ENCODE measurements around the gene CPNE8. TPM values are rescaled to one million over a fixed set of nuclear protein-coding genes. Genes with fewer than 3 reads are reported as not detected.

The CPNE8 gene
- total and polyA plus RNA-seq, 2 of the 4 experiments (the other 2 are of a cell fraction), result not detected

DNA sequence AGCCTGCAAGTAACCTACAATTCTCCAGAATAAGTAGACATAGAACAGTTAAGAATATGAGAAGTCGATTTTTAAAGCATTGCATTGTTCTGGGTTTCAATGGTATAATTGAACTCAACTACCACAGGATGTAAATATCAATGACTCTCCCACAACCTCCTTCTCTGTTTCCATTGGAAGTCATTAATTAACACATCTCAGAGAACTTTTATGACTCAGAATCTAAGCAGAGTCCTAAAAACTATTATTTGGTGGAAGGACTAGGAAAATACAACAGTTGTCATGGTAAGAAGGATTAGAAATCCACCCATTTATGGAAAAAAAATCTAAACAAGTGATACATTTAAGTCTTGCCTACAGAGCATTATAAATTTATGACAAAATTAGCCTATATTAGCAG lies 21.1 kb upstream of the CPNE8 start:
- Histone ChIP-seq H2BK15ac (ENCODE audit: low read depth, low read length) (no peak overlapping the region), H2AK5ac (ENCODE audit: low read depth, low read length) (no peak overlapping the region), H4K8ac (ENCODE audit: low read depth in 2 of 2, low read length in 2 of 2) (no peak overlapping the region), H3K9me1 (ENCODE audit: insufficient read depth, low read length) (no peaks in the 10 kb centered on the region), H4K5ac (ENCODE audit: low read depth, low read length) (no peak overlapping the region), H3K4me3 (ENCODE audit: insufficient read depth, low read depth, low read length) (no peak overlapping the region), H4K20me1 (ENCODE audit: insufficient read depth, low read length) (no peaks in the 10 kb centered on the region), H2BK20ac (ENCODE audit: low read depth, low read length) (no peak overlapping the region), H3K27me3 (ENCODE audit: control insufficient read depth, insufficient read depth, low read length) (no peaks in the 10 kb centered on the region), H2AK9ac (replicated peaks; ENCODE audit: low read depth, low read length, poor library complexity) (no peak overlapping the region), H3K4me2 (ENCODE audit: low read depth, low read length) (no peak overlapping the region), H4K91ac (ENCODE audit: insufficient read depth, low read depth, low read length) (no peak overlapping the region), H3K23ac (ENCODE audit: low read depth, low read length) (no peak overlapping the region), H3K56ac (ENCODE audit: extremely low read depth, insufficient read depth, low read length) (no peak overlapping the region), H3K79me1 (ENCODE audit: low read depth in 1 of 2, low read length in 2 of 2) (no peaks in the 10 kb centered on the region), H3K4ac (ENCODE audit: low read depth, low read length) (no peak overlapping the region), H3K27ac (ENCODE audit: insufficient read depth, low read length) (no peak overlapping the region), H2BK5ac (ENCODE audit: low read depth, low read length, poor library complexity, severe bottlenecking) (no peak overlapping the region), H3K9ac (ENCODE audit: low read depth, low read length) (no peak overlapping the region), H2BK120ac (ENCODE audit: low read depth, low read length) (no peak overlapping the region), H3K36me3 (ENCODE audit: control insufficient read depth, insufficient read depth, low read length) (no peaks in the 10 kb centered on the region), H3K18ac (ENCODE audit: low read depth, low read length) (no peak overlapping the region), H3K9me3 (ENCODE audit: control insufficient read depth, insufficient read depth, low read length) (peaks cover 3% of the 10 kb centered on the region), H3K14ac (replicated peaks; ENCODE audit: low read depth, low read length) (no peak overlapping the region), H3K4me1 (ENCODE audit: control insufficient read depth, insufficient read depth, low read length) (no peaks in the 10 kb centered on the region), H2AFZ (replicated peaks; ENCODE audit: low read length, poor library complexity) (no peak overlapping the region)
- no peak for TF ChIP-seq FOS (IDR thresholded peaks at IDR 0.05; ENCODE audit: low read depth, low read length)
- no peak for TF ChIP-seq RFX5 (IDR thresholded peaks at IDR 0.05; ENCODE audit: low read depth, low read length)
- POLR2A ChIA-PET (ENCODE audit: unreplicated experiment), result no interaction called here
- in situ Hi-C loops (cut with MboI; ENCODE audit: low sequenced_read_pairs), result no loop called here
- ATAC-seq (ENCODE audit: low read depth) (no peak), DNase-seq (no peak)
- dilution Hi-C loops (cut with HindIII; ENCODE audit: low sequenced_read_pairs, unreplicated experiment), result no loop called here
- CTCF ChIA-PET, result no interaction called here
- BruUV-seq (replicated peaks), result no TSS peak
- no CpG with 5 or more reads among the region's 1 CpG for WGBS, 2 experiments (ENCODE audit: extremely low coverage in 2 of 2, insufficient read length in 1 of 2)
- intact Hi-C loops (cut with micrococcal nuclease), result no loop called here
